ENCODE data around the gene SRMS. TPM values are rescaled to one million over a fixed set of nuclear protein-coding genes. Genes with fewer than 3 reads are reported as not detected.

SRMS gene
- polyA plus RNA-seq, 1 donor from 2014 or later = not detected

- Histone ChIP-seq H3K9me3 (ENCODE audit: low read length) (no peaks in the 10 kb centered on the region), H3F3A (ENCODE audit: insufficient read depth, low read length, poor library complexity, severe bottlenecking) (no peaks in the 10 kb centered on the region), H4K20me1 (ENCODE audit: insufficient read depth) (no peaks in the 10 kb centered on the region), H3K9me2 (ENCODE audit: insufficient read depth, low read length) (no peaks in the 10 kb centered on the region), H3K79me2 (replicated peaks; ENCODE audit: insufficient read depth, low read length) (no peaks in the 10 kb centered on the region), H3K4me3 (ENCODE audit: low read length) (peak overlapping the region; percentile 53), H3K4me2 (ENCODE audit: low read length) (no peak overlapping the region), H2AFZ (ENCODE audit: low read depth, low read length) (no peak overlapping the region), H3K9ac (ENCODE audit: low read length) (peak overlapping the region; percentile 42), H3K27me3 (ENCODE audit: insufficient read depth, low read depth, low read length) (no peaks in the 10 kb centered on the region), H3K27ac (ENCODE audit: low read length) (no peak overlapping the region), H3K36me3 (ENCODE audit: insufficient read depth, low read length) (no peaks in the 10 kb centered on the region)
- no peak for TF ChIP-seq EZH2 (IDR thresholded peaks at IDR 0.05; ENCODE audit: borderline replicate concordance, insufficient read depth, low read length, poor library complexity, severe bottlenecking)
- no peak for TF ChIP-seq MXI1 (conservative IDR thresholded peaks at IDR 0.05; ENCODE audit: poor library complexity, severe bottlenecking)
- TF ChIP-seq CTCF (IDR thresholded peaks at IDR 0.05; ENCODE audit: poor library complexity, severe bottlenecking) = no peak
- no peak for TF ChIP-seq SMC3 (conservative IDR thresholded peaks at IDR 0.05; ENCODE audit: poor library complexity)
- no peak for TF ChIP-seq RAD21 (conservative IDR thresholded peaks at IDR 0.05)
- TF ChIP-seq EP300 (conservative IDR thresholded peaks at IDR 0.05; ENCODE audit: poor library complexity, severe bottlenecking) = no peak
Measured at GRCh38 chr20:63573647-63574131, 26.1 kb upstream of the SRMS start.

GRCh38 chr20:63572788-63573646 lies 25.5 kb upstream of the SRMS start:
- Histone ChIP-seq H3K4me2 (ENCODE audit: low read length) (no peak overlapping the region), H3K9me3 (ENCODE audit: low read length) (no peaks in the 10 kb centered on the region), H3K27me3 (ENCODE audit: insufficient read depth, low read depth, low read length) (no peaks in the 10 kb centered on the region), H3K4me3 (ENCODE audit: low read length) (peak overlapping the region; percentile 53), H3K9ac (ENCODE audit: low read length) (peak overlapping the region; percentile 42), H4K20me1 (ENCODE audit: insufficient read depth) (no peaks in the 10 kb centered on the region), H3K79me2 (replicated peaks; ENCODE audit: insufficient read depth, low read length) (no peaks in the 10 kb centered on the region), H3K27ac (ENCODE audit: low read length) (no peak overlapping the region), H3F3A (ENCODE audit: insufficient read depth, low read length, poor library complexity, severe bottlenecking) (no peaks in the 10 kb centered on the region), H3K9me2 (ENCODE audit: insufficient read depth, low read length) (no peaks in the 10 kb centered on the region), H2AFZ (ENCODE audit: low read depth, low read length) (no peak overlapping the region), H3K36me3 (ENCODE audit: insufficient read depth, low read length) (no peaks in the 10 kb centered on the region)
- no peak for TF ChIP-seq EZH2 (IDR thresholded peaks at IDR 0.05; ENCODE audit: borderline replicate concordance, insufficient read depth, low read length, poor library complexity, severe bottlenecking)
- TF ChIP-seq RAD21 (conservative IDR thresholded peaks at IDR 0.05) = no peak
- TF ChIP-seq EP300 (conservative IDR thresholded peaks at IDR 0.05; ENCODE audit: poor library complexity, severe bottlenecking) = no peak
- no peak for TF ChIP-seq REST (IDR thresholded peaks at IDR 0.05; ENCODE audit: borderline replicate concordance)
- no peak for TF ChIP-seq POLR2AphosphoS5 (IDR thresholded peaks at IDR 0.05)
- no peak for TF ChIP-seq CTCF (IDR thresholded peaks at IDR 0.05; ENCODE audit: poor library complexity, severe bottlenecking)
- TF ChIP-seq TAF1 (IDR thresholded peaks at IDR 0.05; ENCODE audit: low read depth) = no peak
- TF ChIP-seq MXI1 (conservative IDR thresholded peaks at IDR 0.05; ENCODE audit: poor library complexity, severe bottlenecking) = no peak
- no peak for TF ChIP-seq SMC3 (conservative IDR thresholded peaks at IDR 0.05; ENCODE audit: poor library complexity)

All from neural cell (in vitro differentiated cells).